ENCODE measurements around the gene SPEM2.
A peak's percentile ranks its signal among the peaks of the same experiment; 100 is the strongest.

Gene SPEM2

GRCh38 chr17:7403977-7404736 is 21.3 kb upstream of the SPEM2 start, which contains the start of gene TMEM256:
TSS of gene TMEM256 (minus strand) at chr17:7404097. CDS start at chr17:7404084, 13 bp downstream.
- DNase-seq: peak; percentile 97

- DNase-seq: no peak
These were observed 20.6 kb upstream of the SPEM2 start for GRCh38 chr17:7404737-7405349.

- peak; percentile 11 for DNase-seq
These were observed 19.8 kb upstream of the SPEM2 start for GRCh38 chr17:7405350-7406234.

- DNase-seq: no peak
These were observed 19.1 kb upstream of the SPEM2 start for GRCh38 chr17:7406235-7406825.

GRCh38 chr17:7407082-7407481 is 18.3 kb upstream of the SPEM2 start:
- no peak for DNase-seq

GRCh38 chr17:7407485-7408251 is 17.7 kb upstream of the SPEM2 start, which contains the start of gene NLGN2:
TSS of gene NLGN2 (plus strand) at chr17:7407845. CDS start at chr17:7408256, 411 bp downstream.
- no peak for DNase-seq

GRCh38 chr17:7408252-7408727 is 17.1 kb upstream of the SPEM2 start:
- no peak for DNase-seq

GRCh38 chr17:7408863-7409262 is 16.6 kb upstream of the SPEM2 start:
- no peak for DNase-seq

GRCh38 chr17:7409716-7410115 is 15.7 kb upstream of the SPEM2 start:
- DNase-seq: no peak

GRCh38 chr17:7410634-7411426 is 14.6 kb upstream of the SPEM2 start:
- no peak for DNase-seq

GRCh38 chr17:7411427-7411750 is 14.0 kb upstream of the SPEM2 start:
- no peak for DNase-seq

GRCh38 chr17:7413346-7413985 is 11.9 kb upstream of the SPEM2 start:
- no peak for DNase-seq

- DNase-seq: no peak
These were observed 10.6 kb upstream of the SPEM2 start for GRCh38 chr17:7414837-7415236.

GRCh38 chr17:7415784-7416183 is 9.6 kb upstream of the SPEM2 start:
- DNase-seq: no peak

- no peak for DNase-seq
These were observed 9.1 kb upstream of the SPEM2 start for GRCh38 chr17:7416323-7416722.

GRCh38 chr17:7417056-7417655 is 8.3 kb upstream of the SPEM2 start:
- DNase-seq: no peak

- no peak for DNase-seq
These were observed 6.8 kb upstream of the SPEM2 start for GRCh38 chr17:7418472-7419152.

- no peak for DNase-seq
These were observed 5.4 kb upstream of the SPEM2 start, which contains the start of gene SPEM1 for GRCh38 chr17:7419819-7420610. TSS of gene SPEM1 (plus strand) at chr17:7420324. CDS start at chr17:7420385, 61 bp downstream.

GRCh38 chr17:7421186-7421585 is 4.2 kb upstream of the SPEM2 start:
- DNase-seq: no peak

All from NCI-H1694 treated with DMSO at 0.1 percent for 48 hours (cell line).